ENCODE data around the gene FOSB. TPM values are rescaled to one million over a fixed set of nuclear protein-coding genes. Genes with fewer than 3 reads are reported as not detected.

FOSB gene
- polyA plus RNA-seq, 2 of the 4 experiments (the other 2 are of a cell fraction), result 0.57 to 48.8 TPM

- TF ChIP-seq, protein P1, sequence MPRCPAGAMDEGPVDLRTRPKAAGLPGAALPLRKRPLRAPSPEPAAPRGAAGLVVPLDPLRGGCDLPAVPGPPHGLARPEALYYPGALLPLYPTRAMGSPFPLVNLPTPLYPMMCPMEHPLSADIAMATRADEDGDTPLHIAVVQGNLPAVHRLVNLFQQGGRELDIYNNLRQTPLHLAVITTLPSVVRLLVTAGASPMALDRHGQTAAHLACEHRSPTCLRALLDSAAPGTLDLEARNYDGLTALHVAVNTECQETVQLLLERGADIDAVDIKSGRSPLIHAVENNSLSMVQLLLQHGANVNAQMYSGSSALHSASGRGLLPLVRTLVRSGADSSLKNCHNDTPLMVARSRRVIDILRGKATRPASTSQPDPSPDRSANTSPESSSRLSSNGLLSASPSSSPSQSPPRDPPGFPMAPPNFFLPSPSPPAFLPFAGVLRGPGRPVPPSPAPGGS (IDR thresholded peaks at IDR 0.05), result no peak
- no peak for TF ChIP-seq JUN (IDR thresholded peaks at IDR 0.05)
- no peak for TF ChIP-seq KDM1A (IDR thresholded peaks at IDR 0.05; ENCODE audit: low read depth)
- no peak for TF ChIP-seq MAFK (IDR thresholded peaks at IDR 0.05; ENCODE audit: partially characterized antibody)
- TF ChIP-seq, protein P2, sequence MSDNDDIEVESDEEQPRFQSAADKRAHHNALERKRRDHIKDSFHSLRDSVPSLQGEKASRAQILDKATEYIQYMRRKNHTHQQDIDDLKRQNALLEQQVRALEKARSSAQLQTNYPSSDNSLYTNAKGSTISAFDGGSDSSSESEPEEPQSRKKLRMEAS (IDR thresholded peaks at IDR 0.05), result no peak
- peak; percentile 98 for TF ChIP-seq TP53 (CRISPR knock-in tag; IDR thresholded peaks at IDR 0.05)
- TF ChIP-seq RARB (CRISPR knock-in tag; IDR thresholded peaks at IDR 0.05), result peak; percentile 82; the same call in 1 of the 2 replicates
- no peak for TF ChIP-seq HOXB13 (CRISPR knock-in tag; IDR thresholded peaks at IDR 0.05; ENCODE audit: low read depth)
- peak; percentile 99 for TF ChIP-seq HOXA7 (CRISPR knock-in tag; IDR thresholded peaks at IDR 0.05)
- 0 out of 2 replicates have a peak, but pooled peaks have one; percentile 60 for TF ChIP-seq ZSCAN20 (CRISPR knock-in tag; IDR thresholded peaks at IDR 0.05)
- peak; percentile 98 for TF ChIP-seq FOSB (CRISPR knock-in tag; IDR thresholded peaks at IDR 0.05)
- no peak for TF ChIP-seq RFX5 (IDR thresholded peaks at IDR 0.05)
- TF ChIP-seq HOXB5 (CRISPR knock-in tag; IDR thresholded peaks at IDR 0.05), result 0 out of 2 replicates have a peak, but pooled peaks have one; percentile 15
- TF ChIP-seq EP300 (IDR thresholded peaks at IDR 0.05), result no peak
- TF ChIP-seq MAZ (IDR thresholded peaks at IDR 0.05; ENCODE audit: borderline replicate concordance, low read depth, low read length), result no peak; the same call in 1 of the 2 replicates
- TF ChIP-seq HEYL (CRISPR knock-in tag; IDR thresholded peaks at IDR 0.05), result no peak
- TF ChIP-seq TFCP2L1 (CRISPR knock-in tag; IDR thresholded peaks at IDR 0.05), result peak; percentile 97; the same call in 1 of the 2 replicates
- TF ChIP-seq ZNF302 (CRISPR knock-in tag; IDR thresholded peaks at IDR 0.05), result no peak
Measured at GRCh38 chr19:45474606-45475521, 7.1 kb downstream of the FOSB start (continued).

DNA sequence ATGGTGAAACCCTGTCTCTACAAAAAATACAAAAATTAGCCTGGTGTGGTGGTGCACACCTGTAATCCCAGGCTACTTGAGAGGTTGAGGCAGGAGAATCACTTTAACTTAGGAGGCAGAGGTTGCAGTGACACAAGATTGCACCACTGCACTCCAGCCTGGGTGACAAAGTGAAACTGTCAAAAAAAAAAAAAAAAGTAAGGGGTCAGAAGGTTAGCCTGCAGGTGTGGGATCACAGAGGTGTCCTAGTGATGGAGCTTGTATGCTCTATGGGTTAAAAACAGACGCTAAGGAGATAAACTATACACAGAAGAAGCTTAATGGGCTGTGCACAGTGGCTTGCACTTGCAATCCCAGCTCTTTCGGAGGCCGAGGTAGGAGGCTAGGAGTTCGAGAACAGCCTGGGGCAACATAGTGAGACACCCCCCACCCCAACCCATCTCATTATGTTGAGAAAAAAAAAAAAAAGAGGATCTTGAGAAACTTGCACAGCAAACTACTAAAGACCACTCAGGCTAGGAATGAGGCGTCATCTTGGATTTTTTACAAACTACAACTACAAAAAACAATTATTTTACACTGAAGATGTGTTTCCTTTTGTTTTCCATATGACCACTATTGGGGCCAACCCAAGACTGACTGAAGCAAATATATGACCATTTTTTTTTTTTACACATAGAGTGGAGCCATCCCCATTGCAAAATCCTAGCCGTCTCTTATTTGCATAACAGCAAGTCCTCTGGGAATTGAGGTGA is 7.9 kb downstream of the FOSB start:
- 74% methylated on average over 6 of the region's 6 CpGs for WGBS (ENCODE audit: missing lambda C conversion rate)
- H3K4me3 ChIP-seq, result no peak overlapping the region
- POLR2A ChIA-PET, result interaction anchor here (0.6 kb wide), 1 partner anchor 9 kb away, joined by 4 read pairs; no protein-coding TSS in a partner anchor

More for the DNA sequence above, 7.9 kb downstream of the FOSB start:
- no peaks in the 10 kb centered on the region for H3K9me3 ChIP-seq
- H3K4me1 ChIP-seq, result peaks cover 13% of the 10 kb centered on the region
- FAIRE-seq, result no peak
- H3K27ac ChIP-seq, result no peak overlapping the region
- ATAC-seq, result peak; percentile 6 to 16; a peak in 4 of 6 replicates
- CTCF ChIA-PET, result interaction anchor here (0.9 to 33.4 kb wide), 6 partner anchors 10 to 168 kb away, joined by 3 to 1883 read pairs (median 56); partner anchors contain the start of genes ERCC1 and FOSB
- H3K4me2 ChIP-seq, result no peak overlapping the region
- TF ChIP-seq MYC (IDR thresholded peaks at IDR 0.05; ENCODE audit: borderline replicate concordance, low read length) (no peak), ZSCAN20 (CRISPR knock-in tag; IDR thresholded peaks at IDR 0.05) (peak; percentile 58; the same call in 1 of the 2 replicates), KDM1A (IDR thresholded peaks at IDR 0.05; ENCODE audit: low read depth) (no peak), POLR2AphosphoS2 (conservative IDR thresholded peaks at IDR 0.05; ENCODE audit: low read length) (peak; percentile 32), CHD2 (IDR thresholded peaks at IDR 0.05; ENCODE audit: low read length, partially characterized antibody) (peak; percentile 68), ZFP36 (IDR thresholded peaks at IDR 0.05; ENCODE audit: borderline replicate concordance, partially characterized antibody) (no peak), HOXA7 (CRISPR knock-in tag; IDR thresholded peaks at IDR 0.05) (peak; percentile 93), RARB (CRISPR knock-in tag; IDR thresholded peaks at IDR 0.05) (peak; percentile 84; the same call in 1 of the 2 replicates), HOXB5 (CRISPR knock-in tag; IDR thresholded peaks at IDR 0.05) (peak; percentile 61), FOSB (CRISPR knock-in tag; IDR thresholded peaks at IDR 0.05) (peak; percentile 95; the same call in 1 of the 2 replicates), TFCP2L1 (CRISPR knock-in tag; IDR thresholded peaks at IDR 0.05) (peak; percentile 91), KDM5A (IDR thresholded peaks at IDR 0.05) (no peak), TP53 (CRISPR knock-in tag; IDR thresholded peaks at IDR 0.05) (0 out of 2 replicates have a peak, but pooled peaks have one; percentile 77), HEYL (CRISPR knock-in tag; IDR thresholded peaks at IDR 0.05) (peak; percentile 80; the same call in 1 of the 2 replicates)
- TF ChIP-seq, protein P1 (IDR thresholded peaks at IDR 0.05), result no peak
- TF ChIP-seq, protein P2 (IDR thresholded peaks at IDR 0.05), result no peak
- peak in 1 of 2 experiments; percentile 74 for DNase-seq (ENCODE audit: low read depth in 1 of 2, low spot score in 1 of 2)
